GM12891 (cell line): ENCODE results near the gene HLA-DOA.

ENCODE experiments used
- PAX5 ChIP-seq: IDR thresholded peaks from 2 replicates; pipeline ENCODE4 v1.6.1; 2011; ENCODE audit warnings: low read length, moderate library complexity, mild to moderate bottlenecking; ENCODE audit not compliant: insufficient read depth, severe bottlenecking
- POLR2A ChIP-seq: IDR thresholded peaks from 2 replicates; pipeline ENCODE4 v1.6.1; 2011; ENCODE audit warnings: low read depth, low read length, control low read depth
- POLR2AphosphoS5 ChIP-seq: IDR thresholded peaks from 2 replicates; pipeline ENCODE4 v1.6.1; 2011; ENCODE audit warnings: low read depth, low read length, control low read depth
- POU2F2 ChIP-seq: IDR thresholded peaks from 2 replicates; pipeline ENCODE4 v1.6.1; 2011; ENCODE audit warnings: low read depth, mild to moderate bottlenecking, control low read depth, low read length, moderate library complexity
- SPI1 ChIP-seq: IDR thresholded peaks from 2 replicates; pipeline ENCODE4 v1.6.1; 2011; ENCODE audit warnings: low read depth, low read length, control low read depth
- TAF1 ChIP-seq: IDR thresholded peaks from 2 replicates; pipeline ENCODE4 v1.6.1; 2011; ENCODE audit warnings: low read depth, low read length, control low read depth

- no peak; the same call in 1 of the 2 replicates for TF ChIP-seq POLR2A
- TF ChIP-seq TAF1 = no peak
- TF ChIP-seq POLR2AphosphoS5 = no peak
- no peak for TF ChIP-seq PAX5
- TF ChIP-seq POU2F2 = no peak
- no peak for TF ChIP-seq SPI1
Observed at GRCh38 chr6:32974016-32974333, 35.4 kb downstream of the HLA-DOA start.
